Activated T-cell treated with anti-CD3 and anti-CD28 coated beads, Interleukin-2, amount 50 U/mL, for 24 hours (primary cell): ENCODE data around the gene CDA.

Source experiments
- DNase-seq: peaks from one replicate; pipeline ENCODE4 v3.0.0-alpha.2; 2020
- H3K27ac Mint-ChIP-seq: 2 replicates; pipeline ENCODE4 v1.8.0; 2020; ENCODE audit warnings: mild to moderate bottlenecking, mixed read lengths
- H3K27me3 Mint-ChIP-seq: 2 replicates; pipeline ENCODE4 v1.8.0; 2020; ENCODE audit warnings: mixed read lengths
- H3K36me3 Mint-ChIP-seq: 2 replicates; pipeline ENCODE4 v1.8.0; 2020; ENCODE audit warnings: low read depth, mixed read lengths
- H3K4me1 Mint-ChIP-seq: 2 replicates; pipeline ENCODE4 v1.8.0; 2020; ENCODE audit warnings: low read depth, mixed read lengths
- H3K4me3 Mint-ChIP-seq: 2 replicates; pipeline ENCODE4 v1.8.0; 2020; ENCODE audit warnings: mild to moderate bottlenecking, moderate library complexity, mixed read lengths
- H3K9me3 Mint-ChIP-seq: 2 replicates; pipeline ENCODE4 v1.8.0; 2020; ENCODE audit warnings: mixed read lengths

Gene CDA

GRCh38 chr1:20663969-20664715, 75.2 kb downstream of the CDA start:
- Mint-ChIP-seq H3K36me3 (peaks cover 28% of the 10 kb centered on the region), H3K4me1 (peaks cover 29% of the 10 kb centered on the region), H3K9me3 (no peaks in the 10 kb centered on the region), H3K27ac (no peak overlapping the region), H3K27me3 (no peaks in the 10 kb centered on the region), H3K4me3 (no peak overlapping the region)
- no peak for DNase-seq

DNA sequence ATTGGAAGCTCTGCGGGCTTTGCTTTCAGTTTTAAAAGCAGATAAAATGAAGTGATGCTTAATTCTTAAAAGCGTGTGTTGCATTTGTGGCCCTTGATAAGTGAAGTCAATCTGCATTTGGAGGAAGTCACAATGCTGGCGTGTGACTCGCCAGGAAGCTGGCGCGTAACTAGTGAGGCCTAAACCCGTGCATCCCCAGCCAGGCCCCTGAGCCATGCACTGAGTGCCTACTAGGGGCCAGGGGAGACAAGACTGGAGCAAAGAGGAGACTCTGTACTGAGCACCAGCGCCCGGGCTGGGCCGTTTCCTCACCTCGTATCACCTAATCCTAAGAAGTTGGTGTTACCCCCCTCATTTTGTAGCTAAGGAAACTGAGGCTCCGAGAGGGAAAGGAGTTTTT, 76.8 kb downstream of the CDA start:
- Mint-ChIP-seq H3K27ac (no peak overlapping the region), H3K4me1 (peaks cover 15% of the 10 kb centered on the region)

DNA sequence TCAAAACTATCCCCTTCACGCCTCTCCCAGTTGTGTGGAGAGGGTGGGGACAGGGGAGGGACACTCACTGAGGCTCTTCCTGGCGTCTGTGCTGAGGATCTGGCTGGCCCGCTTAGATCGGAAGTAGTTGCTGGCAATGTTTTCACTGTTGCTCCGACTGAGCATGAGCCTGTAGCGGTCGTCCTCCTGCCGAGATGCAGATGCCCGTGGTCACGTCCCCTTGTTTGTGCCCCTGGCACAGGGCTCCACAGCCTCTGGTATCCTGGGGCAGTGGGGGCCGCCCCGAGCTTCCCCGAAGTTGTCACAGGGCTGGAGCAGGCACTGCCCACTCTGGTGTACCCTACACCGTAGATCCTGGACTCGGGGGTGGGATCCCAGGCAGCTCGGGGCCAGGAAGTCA, 77.2 kb downstream of the CDA start:
- no peaks in the 10 kb centered on the region for H3K27me3 Mint-ChIP-seq
- no peak for DNase-seq
- peaks cover 8% of the 10 kb centered on the region for H3K36me3 Mint-ChIP-seq
- H3K4me1 Mint-ChIP-seq = peaks cover 15% of the 10 kb centered on the region
- H3K27ac Mint-ChIP-seq = no peak overlapping the region
- H3K4me3 Mint-ChIP-seq = no peak overlapping the region
- H3K9me3 Mint-ChIP-seq = no peaks in the 10 kb centered on the region

More for the DNA sequence above, 76.8 kb downstream of the CDA start:
- no peak overlapping the region for H3K4me3 Mint-ChIP-seq
- H3K36me3 Mint-ChIP-seq = peaks cover 12% of the 10 kb centered on the region
- no peak for DNase-seq
- H3K27me3 Mint-ChIP-seq = no peaks in the 10 kb centered on the region
- H3K9me3 Mint-ChIP-seq = no peaks in the 10 kb centered on the region

- Mint-ChIP-seq H3K27me3 (no peaks in the 10 kb centered on the region), H3K4me1 (peaks cover 14% of the 10 kb centered on the region), H3K36me3 (peaks cover 3% of the 10 kb centered on the region), H3K9me3 (no peaks in the 10 kb centered on the region), H3K27ac (no peak overlapping the region), H3K4me3 (no peak overlapping the region)
- DNase-seq = no peak
These were observed 77.9 kb downstream of the CDA start for GRCh38 chr1:20666804-20667203.
